NT2/D1 (cell line): ENCODE data around the gene MOCS2.

Source experiments
- DNase-seq: peaks from one replicate; pipeline ENCODE4 v3.0.0-alpha.2; 2011; ENCODE audit warnings: low read depth, low spot score
- H3K27me3 ChIP-seq: 2 replicates; pipeline ENCODE4 v1.6.0; 2011; ENCODE audit warnings: mild to moderate bottlenecking; ENCODE audit not compliant: insufficient read length, insufficient read depth
- H3K36me3 ChIP-seq: 2 replicates; pipeline ENCODE4 v1.6.1; 2011; ENCODE audit warnings: mild to moderate bottlenecking, low read length, mixed read lengths; ENCODE audit not compliant: insufficient read depth, insufficient read length
- H3K4me1 ChIP-seq: 2 replicates; pipeline ENCODE4 v1.5.1; 2011; ENCODE audit not compliant: insufficient read depth, insufficient read length
- H3K4me3 ChIP-seq: 2 replicates; pipeline ENCODE4 v1.5.1; 2011; ENCODE audit warnings: low read depth; ENCODE audit not compliant: insufficient read length
- H3K9ac ChIP-seq: 2 replicates; pipeline ENCODE4 v1.6.0; 2011; ENCODE audit warnings: low read depth; ENCODE audit not compliant: insufficient read length
- H3K9me3 ChIP-seq: 2 replicates; pipeline ENCODE4 v1.5.1; 2011; ENCODE audit warnings: mild to moderate bottlenecking, low read length; ENCODE audit not compliant: insufficient read depth
- SUZ12 ChIP-seq: IDR thresholded peaks from 2 replicates; pipeline ENCODE4 v1.6.1; 2011; ENCODE audit not compliant: insufficient read length, insufficient read depth; ENCODE audit errors: extremely low read depth
- YY1 ChIP-seq: IDR thresholded peaks from 2 replicates; pipeline ENCODE4 v1.6.1; 2011; ENCODE audit not compliant: insufficient read length, insufficient read depth
- ZNF274 ChIP-seq: IDR thresholded peaks from 2 replicates; pipeline ENCODE4 v1.6.1; 2011; ENCODE audit warnings: mild to moderate bottlenecking, low read depth, low read length

The MOCS2 gene

DNA sequence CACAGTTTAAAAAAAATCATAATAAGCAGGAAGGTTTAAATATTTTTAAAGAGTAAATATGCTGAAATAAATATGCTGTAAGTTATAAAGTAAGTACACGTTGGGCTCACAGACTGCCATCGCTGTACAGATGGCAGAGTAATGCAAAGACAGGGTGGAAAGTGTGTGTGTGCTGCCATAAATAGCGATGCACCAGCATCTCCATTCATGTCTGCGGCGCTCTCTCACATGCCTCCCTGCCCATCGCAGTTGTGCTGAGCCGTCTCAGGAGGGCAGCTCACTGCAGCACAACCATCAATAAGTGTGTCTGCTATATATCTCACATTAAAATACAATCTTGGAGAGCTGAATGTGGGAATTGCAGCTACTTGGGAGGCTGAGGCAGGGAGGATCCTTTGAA lies 14.3 kb downstream of the MOCS2 start:
- peaks cover 32% of the 10 kb centered on the region for H3K36me3 ChIP-seq
- no peaks in the 10 kb centered on the region for H3K9me3 ChIP-seq
- no peaks in the 10 kb centered on the region for H3K4me1 ChIP-seq
- H3K4me3 ChIP-seq, result no peak overlapping the region
- H3K9ac ChIP-seq, result no peak overlapping the region
- TF ChIP-seq ZNF274, result no peak
- TF ChIP-seq YY1, result no peak
- no peak for TF ChIP-seq SUZ12
- H3K27me3 ChIP-seq, result no peaks in the 10 kb centered on the region
- no peak for DNase-seq

GRCh38 chr5:53092242-53092641 lies 17.3 kb downstream of the MOCS2 start:
- DNase-seq, result no peak
- Histone ChIP-seq H3K27me3 (no peaks in the 10 kb centered on the region), H3K9ac (no peak overlapping the region), H3K9me3 (no peaks in the 10 kb centered on the region), H3K4me3 (no peak overlapping the region), H3K4me1 (no peaks in the 10 kb centered on the region), H3K36me3 (peaks cover 9% of the 10 kb centered on the region)
- TF ChIP-seq ZNF274, result no peak
- TF ChIP-seq YY1, result no peak
- no peak for TF ChIP-seq SUZ12

DNA sequence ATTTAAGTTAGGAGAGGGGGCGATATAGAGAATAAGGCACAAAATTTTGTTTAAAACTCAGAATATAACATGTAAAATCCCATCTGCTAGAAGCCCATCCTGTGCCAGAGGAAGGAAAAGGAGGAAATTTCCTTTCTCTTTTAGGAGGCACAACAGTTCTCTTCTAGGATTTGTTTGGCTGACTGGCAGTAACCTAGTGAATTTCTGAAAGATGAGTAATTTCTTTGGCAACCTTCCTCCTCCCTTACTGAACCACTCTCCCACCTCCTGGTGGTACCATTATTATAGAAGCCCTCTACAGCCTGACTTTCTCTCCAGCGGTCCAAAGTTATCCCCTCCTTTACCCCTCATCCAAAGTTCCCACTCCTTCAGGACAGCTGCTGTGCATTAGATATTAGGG lies 18.3 kb downstream of the MOCS2 start:
- TF ChIP-seq YY1 (no peak), ZNF274 (no peak), SUZ12 (no peak)
- DNase-seq, result no peak

GRCh38 chr5:53090229-53090628 lies 19.3 kb downstream of the MOCS2 start:
- no peak overlapping the region for H3K9ac ChIP-seq
- no peaks in the 10 kb centered on the region for H3K27me3 ChIP-seq
- H3K4me3 ChIP-seq, result no peak overlapping the region
- H3K4me1 ChIP-seq, result no peaks in the 10 kb centered on the region
- H3K36me3 ChIP-seq, result peaks cover 2% of the 10 kb centered on the region
- no peak for DNase-seq
- H3K9me3 ChIP-seq, result no peaks in the 10 kb centered on the region
- TF ChIP-seq YY1, result no peak
- TF ChIP-seq SUZ12, result no peak
- TF ChIP-seq ZNF274, result no peak

More for the DNA sequence above, 18.3 kb downstream of the MOCS2 start:
- Histone ChIP-seq H3K4me3 (no peak overlapping the region), H3K9me3 (no peaks in the 10 kb centered on the region), H3K36me3 (peaks cover 4% of the 10 kb centered on the region), H3K27me3 (no peaks in the 10 kb centered on the region), H3K4me1 (no peaks in the 10 kb centered on the region), H3K9ac (no peak overlapping the region)

DNA sequence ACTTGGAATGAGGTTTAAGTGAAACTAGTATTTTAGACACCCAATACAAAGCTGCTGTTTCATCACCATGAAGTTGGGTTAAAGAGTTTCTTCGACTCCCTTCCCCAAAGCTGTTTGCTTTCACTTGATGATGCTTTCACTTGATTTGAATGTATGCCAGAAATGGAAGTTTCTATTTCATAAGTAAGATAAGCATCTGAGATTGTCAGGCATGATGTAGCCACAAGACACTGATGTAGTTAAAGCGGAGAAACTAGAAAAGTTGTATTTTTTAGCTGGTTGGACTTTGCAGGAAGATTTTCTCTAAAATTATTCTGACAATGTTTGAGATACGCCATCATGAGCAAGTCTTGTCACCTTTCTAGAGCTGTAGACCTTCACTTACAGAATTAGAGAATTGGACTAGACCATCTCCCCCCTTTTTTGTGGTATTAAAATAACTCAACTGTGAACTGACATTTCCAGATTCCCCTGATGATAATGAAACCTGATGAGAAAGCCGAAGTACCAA lies 20.0 kb downstream of the MOCS2 start:
- Histone ChIP-seq H3K36me3 (no peaks in the 10 kb centered on the region), H3K9me3 (no peaks in the 10 kb centered on the region), H3K27me3 (no peaks in the 10 kb centered on the region), H3K4me3 (no peak overlapping the region), H3K9ac (no peak overlapping the region), H3K4me1 (no peaks in the 10 kb centered on the region)
- no peak for TF ChIP-seq ZNF274
- no peak for TF ChIP-seq SUZ12
- no peak for TF ChIP-seq YY1
- no peak for DNase-seq

GRCh38 chr5:53087621-53088121 lies 21.9 kb downstream of the MOCS2 start:
- Histone ChIP-seq H3K4me1 (no peaks in the 10 kb centered on the region), H3K4me3 (no peak overlapping the region), H3K9me3 (no peaks in the 10 kb centered on the region), H3K27me3 (no peaks in the 10 kb centered on the region), H3K9ac (no peak overlapping the region), H3K36me3 (no peaks in the 10 kb centered on the region)
- DNase-seq, result no peak
- TF ChIP-seq SUZ12, result no peak
- TF ChIP-seq YY1, result no peak
- no peak for TF ChIP-seq ZNF274

- H3K36me3 ChIP-seq, result no peaks in the 10 kb centered on the region
- no peak overlapping the region for H3K4me3 ChIP-seq
- H3K9ac ChIP-seq, result no peak overlapping the region
- no peak for TF ChIP-seq SUZ12
- DNase-seq, result no peak
- no peaks in the 10 kb centered on the region for H3K27me3 ChIP-seq
- no peaks in the 10 kb centered on the region for H3K9me3 ChIP-seq
- no peaks in the 10 kb centered on the region for H3K4me1 ChIP-seq
Observed at GRCh38 chr5:53087171-53087570, 22.4 kb downstream of the MOCS2 start.
